IPS DF 19.7 (cell line): ENCODE data around the gene CPPED1.

Experiments used
- DNase-seq: peaks from one replicate; pipeline ENCODE4 v3.0.0-alpha.2; 2013; ENCODE audit warnings: low read depth, low spot score

CPPED1 gene

GRCh38 chr16:12737563-12737962 lies 66.1 kb downstream of the CPPED1 start:
- DNase-seq = no peak

DNA sequence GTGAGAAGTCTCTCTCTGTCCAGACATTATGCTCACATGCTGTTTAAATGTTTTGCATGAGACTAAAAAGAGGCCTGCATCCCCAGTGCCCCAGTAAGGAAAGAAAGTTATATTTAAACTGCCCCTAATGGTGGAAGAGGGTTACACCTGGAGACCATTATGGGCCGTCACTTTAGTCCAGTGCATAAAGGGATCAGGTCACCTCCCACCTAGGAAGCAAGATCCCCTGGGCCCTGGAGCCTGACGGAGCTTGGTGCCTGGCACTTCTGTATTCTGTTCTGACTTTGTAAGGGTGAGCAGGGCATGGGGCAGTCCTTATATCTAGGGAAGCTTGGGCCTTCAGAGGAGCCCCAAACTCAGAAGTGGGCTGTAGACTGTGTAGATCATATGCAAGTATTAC lies 67.9 kb downstream of the CPPED1 start:
- no peak for DNase-seq

GRCh38 chr16:12732600-12732999 lies 71.1 kb downstream of the CPPED1 start:
- DNase-seq = no peak

GRCh38 chr16:12729448-12729847 lies 74.2 kb downstream of the CPPED1 start:
- no peak for DNase-seq

DNA sequence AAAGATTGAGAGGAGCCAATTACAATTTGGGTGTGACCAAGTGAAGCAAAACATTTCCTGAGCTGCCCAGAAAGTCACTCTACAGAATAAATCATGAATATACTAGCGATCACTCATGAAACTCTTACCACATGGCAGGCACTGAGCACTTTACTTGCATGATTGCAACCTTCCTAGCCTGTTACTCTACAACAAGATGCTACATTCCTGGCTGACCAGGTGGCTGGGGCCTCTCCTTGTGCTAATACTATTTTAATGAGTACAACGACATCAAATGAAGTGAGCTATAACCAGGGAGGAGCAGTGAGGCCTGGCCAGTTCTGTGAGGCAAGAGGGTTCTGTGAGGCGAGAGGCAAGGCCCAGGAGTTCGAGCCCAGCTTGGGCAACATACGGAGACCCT lies 75.2 kb downstream of the CPPED1 start:
- no peak for DNase-seq

GRCh38 chr16:12724226-12724625 lies 79.5 kb downstream of the CPPED1 start:
- DNase-seq = no peak

GRCh38 chr16:12723681-12724080 lies 80.0 kb downstream of the CPPED1 start:
- no peak for DNase-seq

GRCh38 chr16:12721841-12722421 lies 81.8 kb downstream of the CPPED1 start:
- no peak for DNase-seq

- DNase-seq = no peak
Observed at GRCh38 chr16:12719972-12720371, 83.7 kb downstream of the CPPED1 start.

GRCh38 chr16:12716658-12717057 lies 87.0 kb downstream of the CPPED1 start:
- no peak for DNase-seq

- no peak for DNase-seq
Observed at GRCh38 chr16:12709807-12710206, 93.9 kb downstream of the CPPED1 start.

GRCh38 chr16:12708266-12708665 lies 95.4 kb downstream of the CPPED1 start:
- DNase-seq = no peak

DNA sequence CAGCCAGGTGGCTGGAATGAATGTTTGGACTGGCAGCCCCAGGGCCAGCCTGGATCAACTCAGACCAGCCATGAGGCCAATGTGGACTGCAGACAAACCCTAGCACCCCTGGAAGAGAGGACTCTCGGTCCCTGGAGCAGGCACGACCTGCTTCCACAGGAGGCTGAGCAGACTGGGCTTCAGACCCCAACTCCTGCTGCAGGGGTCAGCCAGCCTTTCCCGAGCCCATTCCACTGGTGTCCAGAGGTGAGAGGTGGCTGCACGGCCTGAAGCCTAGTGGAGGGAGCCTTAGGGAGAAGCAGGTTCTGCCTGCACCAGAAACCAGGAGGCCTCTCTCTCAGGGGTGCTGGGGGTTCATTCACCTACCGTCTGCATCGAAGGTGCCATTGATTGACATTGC lies 97.1 kb downstream of the CPPED1 start:
- DNase-seq = no peak

GRCh38 chr16:12704492-12705111 lies 99.1 kb downstream of the CPPED1 start:
- DNase-seq = no peak

DNA sequence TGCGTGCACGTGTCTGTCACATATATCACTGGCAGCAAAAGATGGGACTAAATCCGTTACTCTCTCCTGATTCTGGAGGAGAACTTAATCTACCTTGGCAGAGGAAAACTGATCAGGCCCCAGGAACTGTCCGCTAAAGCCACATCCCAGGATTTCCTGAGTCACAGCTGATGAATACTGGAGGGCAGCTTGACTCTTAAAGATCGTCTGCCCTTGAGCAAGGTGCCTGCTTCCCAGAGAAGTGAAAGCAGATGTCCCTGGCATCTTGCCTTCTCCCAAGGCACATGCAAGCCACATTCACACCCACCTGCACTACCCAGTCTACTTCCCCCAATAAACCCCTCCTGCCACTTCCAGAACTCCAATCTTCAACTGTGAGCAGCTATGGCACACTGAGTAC lies 99.8 kb downstream of the CPPED1 start:
- no peak for DNase-seq

DNA sequence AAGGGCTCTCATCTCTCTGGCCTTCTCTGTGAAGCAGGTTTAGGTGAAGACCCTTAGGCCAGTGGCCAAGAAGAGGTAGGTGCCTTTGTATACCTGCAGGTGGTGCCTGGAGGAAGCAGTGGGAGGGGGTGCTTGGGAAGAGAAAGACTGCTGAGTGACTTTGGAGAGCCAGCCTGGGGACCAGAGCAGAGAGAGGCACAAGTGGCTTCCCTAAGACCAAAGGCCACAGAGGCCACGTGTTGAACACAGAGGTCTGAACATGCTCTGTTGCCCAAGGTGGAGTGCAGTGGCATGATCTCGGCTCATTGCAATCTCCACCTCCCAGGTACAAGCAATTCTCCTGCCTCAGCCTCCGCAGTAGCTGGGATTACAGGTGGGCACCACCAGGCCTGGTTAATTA lies 103.5 kb downstream of the CPPED1 start:
- no peak for DNase-seq

- DNase-seq = no peak
Observed at GRCh38 chr16:12699161-12699560, 104.5 kb downstream of the CPPED1 start.

DNA sequence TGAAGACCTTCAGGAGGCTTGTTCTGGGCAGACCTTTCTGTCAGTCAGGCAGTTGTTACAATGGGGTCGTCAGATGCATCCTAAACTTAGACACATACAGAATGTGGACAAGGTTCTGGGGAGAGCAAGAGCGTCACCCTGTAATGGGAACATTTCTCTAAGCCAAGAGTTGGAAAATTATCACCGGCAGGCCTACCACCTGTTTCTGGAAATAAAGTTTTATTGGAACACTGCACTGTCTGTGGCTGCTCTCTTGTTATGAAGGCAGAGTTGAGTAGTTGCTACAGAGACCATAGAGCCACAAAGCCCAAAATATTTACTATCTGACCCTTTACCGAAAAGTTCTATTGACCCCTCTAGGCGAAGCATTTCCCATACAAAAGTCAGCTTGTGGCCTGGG lies 106.2 kb downstream of the CPPED1 start:
- no peak for DNase-seq

DNA sequence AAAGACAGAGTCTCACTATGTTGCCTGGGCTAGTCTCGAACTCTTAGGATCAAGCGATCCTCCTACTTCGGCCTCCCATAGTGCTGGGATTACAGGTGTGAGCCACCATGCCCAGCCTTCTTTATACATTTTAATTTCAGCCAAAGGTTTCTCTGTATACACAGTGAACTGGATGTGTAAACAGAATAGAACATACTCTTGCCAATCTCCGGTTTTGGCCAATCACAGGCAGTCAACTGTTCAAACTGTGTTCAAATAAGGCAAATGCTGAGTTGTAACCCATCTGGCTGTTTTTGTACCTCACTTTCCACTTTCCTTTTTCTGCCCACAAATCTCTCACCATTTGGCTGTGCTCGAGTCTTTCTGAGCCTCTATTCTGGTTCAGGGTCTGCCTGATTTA lies 108.2 kb downstream of the CPPED1 start:
- no peak for DNase-seq

DNA sequence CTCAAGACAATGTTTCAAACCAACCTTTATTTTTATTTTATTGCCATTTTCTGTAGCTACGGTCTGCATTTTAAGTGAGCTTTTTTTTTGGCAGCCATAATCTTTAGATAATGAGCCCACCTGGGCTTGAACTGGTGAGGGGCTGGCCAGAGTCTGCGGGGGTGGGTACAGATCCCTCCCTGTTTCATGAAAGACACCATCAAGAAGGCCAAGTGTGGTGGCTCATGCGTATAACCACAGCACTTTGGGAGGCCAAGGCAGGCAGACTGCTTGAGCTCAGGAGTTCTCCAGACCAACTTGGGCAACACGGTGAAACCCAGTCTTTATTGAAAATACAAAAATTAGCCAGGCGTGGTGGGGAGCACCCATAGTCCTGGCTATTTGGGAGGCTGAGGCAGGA lies 113.7 kb downstream of the CPPED1 start:
- DNase-seq = no peak

DNA sequence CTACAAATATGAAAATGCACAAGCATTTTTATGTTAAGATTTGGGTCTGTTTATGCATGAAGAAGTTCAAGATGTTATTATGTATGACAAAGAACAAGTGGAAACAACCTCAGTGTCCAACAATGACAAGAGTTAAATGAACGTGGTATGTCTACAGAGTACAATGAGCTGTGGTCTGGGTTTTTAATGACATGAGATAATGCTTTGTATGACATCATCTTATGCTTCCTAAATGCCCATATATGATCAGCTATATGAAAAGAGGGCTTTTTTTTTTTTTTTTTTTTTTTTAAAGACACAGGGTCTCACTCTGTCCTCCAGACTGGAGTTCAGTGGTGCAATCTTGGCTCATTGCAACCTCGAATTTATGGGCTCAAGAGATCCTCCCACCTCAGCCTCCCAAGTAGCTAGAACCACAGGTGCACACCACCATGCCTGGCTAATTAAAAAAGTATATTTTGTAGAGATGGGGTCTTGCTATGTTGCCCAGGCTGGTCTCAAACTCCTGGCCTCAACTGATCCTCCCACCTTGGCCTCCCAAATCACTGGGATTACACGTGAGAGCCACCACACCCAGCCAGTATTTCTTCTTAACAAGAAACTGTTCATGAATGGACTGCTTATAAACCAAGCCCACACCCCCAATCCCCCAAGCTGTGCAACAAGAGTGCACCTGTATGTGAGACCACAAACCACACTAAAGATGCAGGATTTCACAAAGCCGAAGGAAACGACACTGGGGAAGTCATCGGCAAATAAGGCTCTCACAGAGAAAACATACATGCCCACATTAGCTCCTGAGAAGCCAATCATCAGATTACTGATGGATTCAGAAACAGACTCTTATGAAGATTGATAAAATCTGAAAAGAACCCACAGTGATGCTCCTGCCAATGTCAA lies 114.5 kb downstream of the CPPED1 start:
- DNase-seq = no peak

- DNase-seq = no peak
Observed at GRCh38 chr16:12685806-12686205, 117.9 kb downstream of the CPPED1 start.
